GM12873 (cell line): ENCODE results near the gene TANC1.
A peak's percentile ranks its signal among the peaks of the same experiment; 100 is the strongest.

Experiments used
- TF ChIP-seq, protein P1 (sequence below): IDR thresholded peaks from 2 replicates; pipeline ENCODE4 v1.5.1; 2012; ENCODE audit warnings: low read depth, mild to moderate bottlenecking, moderate library complexity, low read length, control low read depth; ENCODE audit not compliant: insufficient read depth; ENCODE audit errors: missing control alignments

TANC1 gene

DNA sequence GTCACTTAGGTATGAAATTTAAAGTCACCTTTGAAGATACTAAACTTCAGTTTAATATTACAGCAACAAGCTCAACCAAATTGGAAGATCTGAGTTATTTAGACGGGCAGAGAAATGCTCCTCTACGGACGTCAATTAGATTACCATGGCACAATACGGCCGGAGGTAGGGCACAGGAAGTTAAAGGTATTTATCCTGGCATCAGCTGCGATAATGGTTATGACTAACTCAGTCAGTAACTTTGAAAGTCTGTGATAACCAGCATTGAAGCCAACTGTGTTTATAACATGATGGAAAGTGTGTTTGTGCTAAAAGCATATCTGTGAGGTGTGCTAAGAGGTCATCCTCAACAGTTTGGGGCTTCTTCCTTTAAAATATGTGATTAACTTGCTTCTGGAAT lies 200.7 kb downstream of the TANC1 start:
- TF ChIP-seq, protein P1, sequence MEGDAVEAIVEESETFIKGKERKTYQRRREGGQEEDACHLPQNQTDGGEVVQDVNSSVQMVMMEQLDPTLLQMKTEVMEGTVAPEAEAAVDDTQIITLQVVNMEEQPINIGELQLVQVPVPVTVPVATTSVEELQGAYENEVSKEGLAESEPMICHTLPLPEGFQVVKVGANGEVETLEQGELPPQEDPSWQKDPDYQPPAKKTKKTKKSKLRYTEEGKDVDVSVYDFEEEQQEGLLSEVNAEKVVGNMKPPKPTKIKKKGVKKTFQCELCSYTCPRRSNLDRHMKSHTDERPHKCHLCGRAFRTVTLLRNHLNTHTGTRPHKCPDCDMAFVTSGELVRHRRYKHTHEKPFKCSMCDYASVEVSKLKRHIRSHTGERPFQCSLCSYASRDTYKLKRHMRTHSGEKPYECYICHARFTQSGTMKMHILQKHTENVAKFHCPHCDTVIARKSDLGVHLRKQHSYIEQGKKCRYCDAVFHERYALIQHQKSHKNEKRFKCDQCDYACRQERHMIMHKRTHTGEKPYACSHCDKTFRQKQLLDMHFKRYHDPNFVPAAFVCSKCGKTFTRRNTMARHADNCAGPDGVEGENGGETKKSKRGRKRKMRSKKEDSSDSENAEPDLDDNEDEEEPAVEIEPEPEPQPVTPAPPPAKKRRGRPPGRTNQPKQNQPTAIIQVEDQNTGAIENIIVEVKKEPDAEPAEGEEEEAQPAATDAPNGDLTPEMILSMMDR, result no peak

DNA sequence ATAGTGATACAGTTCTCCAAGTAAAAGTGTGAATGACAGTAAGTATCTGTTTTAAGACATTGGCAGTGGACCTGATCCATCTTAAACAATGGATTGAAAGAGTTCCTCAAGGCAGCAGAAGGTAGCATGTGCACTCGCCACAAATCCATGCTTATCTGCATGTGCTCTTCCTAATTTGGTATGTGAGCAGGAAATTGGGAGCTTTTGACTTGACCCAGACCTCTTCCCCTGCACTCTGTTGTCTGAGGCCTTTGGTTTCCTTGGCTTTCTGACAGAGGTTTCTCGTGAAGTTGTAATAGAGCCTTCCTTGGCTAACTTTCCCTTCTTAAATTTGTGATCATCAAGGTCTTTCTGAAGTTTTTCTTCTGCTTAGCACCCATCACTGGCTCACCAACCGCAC lies 204.0 kb downstream of the TANC1 start:
- TF ChIP-seq, protein P1, result no peak

DNA sequence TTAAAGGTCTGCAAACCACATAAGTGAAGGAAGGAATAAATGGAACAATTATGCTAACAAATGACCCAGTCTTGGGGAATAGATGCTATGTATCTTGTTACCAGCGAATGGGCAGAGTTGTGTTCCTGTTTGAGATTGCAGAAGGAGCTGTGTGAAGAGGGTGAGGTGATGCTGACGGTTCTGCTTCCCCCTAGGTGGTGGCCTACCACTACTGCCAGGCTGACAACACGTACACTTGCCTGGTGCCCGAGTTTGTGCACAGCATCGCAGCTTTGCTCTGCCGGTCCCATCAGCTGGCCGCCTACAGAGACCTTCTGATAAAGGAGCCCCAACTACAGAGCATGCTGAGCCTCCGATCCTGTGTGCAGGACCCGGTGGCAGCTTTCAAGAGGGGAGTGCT lies 206.3 kb downstream of the TANC1 start:
- TF ChIP-seq, protein P1, result no peak

DNA sequence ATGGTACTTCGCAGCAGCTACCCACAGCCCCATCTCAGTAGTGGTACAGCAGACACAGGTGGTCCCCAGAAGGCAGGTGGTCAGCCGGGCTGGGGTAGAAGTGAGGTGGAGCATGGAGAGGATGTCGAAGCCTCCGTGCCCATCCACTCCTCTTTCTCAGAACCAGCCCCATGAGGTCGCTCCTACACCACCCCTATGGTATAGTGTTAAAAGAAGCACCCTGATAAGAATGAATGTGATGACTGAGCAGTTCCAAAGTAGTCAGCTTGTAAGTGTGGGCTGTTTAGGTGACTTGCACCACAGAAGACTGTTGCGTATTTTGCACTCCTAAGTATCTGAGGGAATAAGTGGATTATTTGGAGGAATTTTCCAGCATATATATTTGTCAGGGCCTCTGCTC lies 206.7 kb downstream of the TANC1 start:
- TF ChIP-seq, protein P1, result peak; percentile 23

GRCh38 chr2:159175927-159176326 lies 207.5 kb downstream of the TANC1 start:
- TF ChIP-seq, protein P1, result no peak

DNA sequence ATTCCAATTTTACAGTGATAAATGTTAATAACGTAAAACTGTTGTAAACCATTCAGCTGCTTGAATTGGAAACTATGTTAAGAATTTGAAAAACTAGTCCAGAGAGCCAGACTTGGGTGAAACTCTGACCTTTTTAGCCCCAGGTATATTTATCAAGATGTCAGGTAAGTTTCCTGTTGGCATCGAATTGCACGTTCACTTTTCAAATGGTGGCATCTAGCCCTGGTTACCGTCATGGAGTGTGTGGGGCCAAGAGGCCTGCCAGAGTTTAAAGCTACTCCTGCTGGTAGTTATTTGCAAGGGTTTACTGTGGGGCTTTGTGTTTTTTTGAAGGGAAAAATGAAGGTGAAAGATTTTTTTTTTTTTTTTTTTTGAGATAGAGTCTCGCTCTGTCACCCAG lies 208.1 kb downstream of the TANC1 start:
- TF ChIP-seq, protein P1, result no peak

DNA sequence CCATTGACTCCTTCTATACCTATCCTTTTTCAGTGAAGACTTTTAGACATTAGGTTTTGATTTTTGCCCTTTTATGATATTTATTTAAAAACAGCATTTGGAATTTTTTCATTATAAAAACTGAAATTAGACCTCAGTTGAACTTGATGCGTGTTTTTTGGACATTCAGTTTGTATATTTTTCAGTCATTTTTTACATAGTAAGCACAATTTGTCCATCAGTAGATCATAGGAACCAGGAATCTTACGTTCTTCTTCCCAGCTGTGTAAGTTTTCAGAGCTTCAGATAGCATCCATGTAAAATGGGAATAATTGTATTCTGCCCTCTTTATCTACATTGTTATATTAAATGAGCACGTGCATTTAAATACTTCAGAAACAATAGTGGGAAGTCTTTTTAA lies 208.9 kb downstream of the TANC1 start:
- TF ChIP-seq, protein P1, result no peak
